AG04449 (cell line): ENCODE data around the gene GGCX.

ENCODE experiments used
- CTCF ChIA-PET: fragments of 350-600 bp; formaldehyde crosslinking; extraction: SDS; loops from one replicate; lab custom pipeline; 2021; ENCODE audit warnings: antibody characterized with exemption; lab: Yijun Ruan, JAX
- POLR2A ChIA-PET: fragments of 400-600, 350-600 bp; formaldehyde crosslinking; extraction: SDS; loops from one replicate; lab custom pipeline; 2020; ENCODE audit warnings: antibody characterized with exemption, inconsistent platforms; lab: Yijun Ruan, JAX
- DNase-seq: peaks from one replicate; pipeline ENCODE4 v3.0.0-alpha.2; 2010; ENCODE audit warnings: low read depth, low spot score
- H3K4me3 ChIP-seq: 2 replicates; pipeline ENCODE4 v1.5.1; 2011; ENCODE audit warnings: low read depth, mild to moderate bottlenecking, control low read depth, low read length
- CTCF ChIP-seq: IDR thresholded peaks from one replicate; pipeline ENCODE4 v1.5.1; 2011; ENCODE audit warnings: mild to moderate bottlenecking, moderate library complexity, low read length, control low read depth, inconsistent platforms; ENCODE audit not compliant: insufficient read depth; ENCODE audit errors: missing control alignments

The GGCX gene

GRCh38 chr2:85524336-85524908, 36.9 kb downstream of the GGCX start:
- ChIA-PET POLR2A (interaction anchor here (0.8 to 2.7 kb wide), 2 partner anchors 14 to 16 kb away, joined by 3 to 12 read pairs; partner anchors contain the start of gene MAT2A), CTCF (interaction anchor here (0.7 to 0.9 kb wide), 2 partner anchors 12 to 28 kb away, joined by 4 read pairs; no protein-coding TSS in a partner anchor)
- no peak for TF ChIP-seq CTCF
- H3K4me3 ChIP-seq: no peak overlapping the region
- no peak for DNase-seq

DNA sequence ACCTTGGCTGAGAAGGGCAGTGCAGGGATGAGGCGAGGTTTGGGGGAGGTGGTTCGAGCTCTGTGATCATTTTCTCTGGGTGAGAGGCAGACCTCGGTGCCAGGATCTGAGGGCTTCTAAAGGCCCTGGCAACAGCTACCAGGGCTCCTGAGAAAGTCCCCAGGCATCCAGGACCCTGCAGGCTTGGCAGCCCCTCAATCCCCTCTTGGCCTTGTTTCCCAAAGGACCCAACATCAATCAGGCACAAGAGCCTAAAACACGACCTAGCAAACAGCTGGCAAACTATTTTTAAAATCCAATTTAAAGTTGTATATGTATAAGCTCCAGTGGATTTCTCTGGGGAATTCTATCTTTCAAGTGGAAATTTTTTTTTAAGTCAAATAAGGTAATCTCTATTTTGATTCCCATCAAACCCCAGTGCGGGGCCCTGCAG, 37.4 kb downstream of the GGCX start:
- DNase-seq: no peak
- ChIA-PET POLR2A (interaction anchor here (2.7 kb wide), 1 partner anchor 15 kb away, joined by 12 read pairs; the partner anchor contains the start of gene MAT2A), CTCF (interaction anchor here (0.7 to 1.0 kb wide), 3 partner anchors 13 to 28 kb away, joined by 3 to 4 read pairs (median 4); no protein-coding TSS in a partner anchor)
- H3K4me3 ChIP-seq: no peak overlapping the region
- TF ChIP-seq CTCF: no peak

DNA sequence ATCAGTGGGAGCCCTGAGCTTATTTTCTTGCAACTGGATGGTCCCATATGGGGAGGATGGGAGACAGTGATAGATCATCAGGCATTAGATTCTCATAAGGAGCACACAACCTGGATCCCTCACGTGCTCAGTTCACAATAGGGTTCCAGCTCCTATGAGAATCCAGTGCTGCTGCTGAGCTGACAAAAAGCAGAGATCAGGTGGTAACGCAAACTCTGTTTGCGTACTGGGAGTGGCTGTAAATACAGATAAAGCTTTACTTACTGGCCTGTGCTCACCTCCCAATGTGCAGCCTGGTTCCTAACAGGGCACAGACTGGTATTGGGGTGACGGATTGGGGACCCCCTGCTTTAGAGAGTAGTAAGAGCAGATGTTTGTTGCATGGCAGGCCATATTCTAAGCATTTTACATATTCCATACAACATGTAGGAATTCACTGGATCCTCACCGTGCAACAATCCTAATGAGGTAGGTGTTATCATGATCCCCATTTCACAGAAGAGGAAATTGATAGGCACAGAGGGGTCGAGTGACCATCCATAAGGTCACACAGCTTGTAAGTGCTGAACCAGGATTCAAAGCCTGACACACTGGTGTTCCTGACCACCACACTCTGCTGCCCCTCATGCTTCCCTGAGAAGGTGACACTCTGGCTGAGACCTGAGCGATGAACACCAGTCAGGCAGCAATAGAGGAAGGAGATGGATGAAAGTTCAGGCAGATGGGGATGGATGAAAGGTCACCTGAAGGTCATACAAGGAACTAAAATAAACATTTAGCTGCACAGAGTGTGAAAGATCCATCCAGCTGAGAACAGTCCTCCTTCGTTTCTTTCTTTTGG, 38.0 kb downstream of the GGCX start:
- DNase-seq: no peak
- POLR2A ChIA-PET: interaction anchor here (2.7 kb wide), 1 partner anchor 16 kb away, joined by 12 read pairs; the partner anchor contains the start of gene MAT2A
- no peak overlapping the region for H3K4me3 ChIP-seq
- CTCF ChIA-PET: interaction anchor here (0.7 to 1.0 kb wide), 2 partner anchors 13 to 17 kb away, joined by 3 to 4 read pairs; no protein-coding TSS in a partner anchor
- TF ChIP-seq CTCF: no peak

- no peak for TF ChIP-seq CTCF
- POLR2A ChIA-PET: interaction anchor here (2.7 kb wide), 1 partner anchor 17 kb away, joined by 12 read pairs; the partner anchor contains the start of gene MAT2A
- DNase-seq: no peak
- H3K4me3 ChIP-seq: no peak overlapping the region
- CTCF ChIA-PET: no interaction called here
Measured at GRCh38 chr2:85522090-85522647, 39.1 kb downstream of the GGCX start.

DNA sequence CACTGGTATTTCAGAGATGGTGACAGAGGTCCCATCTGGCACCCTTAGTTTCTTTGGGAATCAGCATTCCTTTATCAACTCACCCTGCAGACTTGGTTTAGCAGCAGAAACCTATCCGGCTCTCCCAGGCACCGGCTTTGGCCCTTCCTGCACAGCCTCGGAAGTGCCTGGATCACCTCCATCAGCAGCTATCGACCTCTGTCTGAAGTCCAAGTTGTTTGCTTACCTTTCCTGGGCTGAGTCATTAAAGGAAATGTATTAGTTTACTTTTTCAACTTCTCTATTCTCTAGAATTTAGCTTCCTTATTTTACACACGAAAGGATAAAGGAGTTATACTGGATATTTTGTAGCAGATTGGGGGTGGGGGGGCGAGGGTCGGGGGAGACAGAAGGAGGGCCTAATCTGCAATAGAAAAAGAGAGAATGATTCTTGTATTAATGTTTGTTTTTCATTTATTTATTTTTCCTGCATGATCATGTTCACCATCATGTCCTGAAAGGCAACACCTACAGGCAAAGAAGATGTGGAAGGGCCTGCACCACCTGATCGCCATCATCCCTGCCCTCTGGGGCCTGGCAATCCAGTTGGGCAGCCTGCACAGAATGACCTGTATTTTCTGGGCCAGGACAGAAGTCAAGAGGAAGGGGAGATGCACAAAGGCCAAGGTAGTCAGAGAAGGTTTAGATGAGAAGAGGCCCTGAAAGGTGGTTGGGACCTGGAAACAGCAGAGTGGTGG, 44.5 kb downstream of the GGCX start:
- CTCF ChIA-PET: interaction anchor here (0.8 kb wide), 1 partner anchor 9 kb away, joined by 3 read pairs; no protein-coding TSS in a partner anchor
- H3K4me3 ChIP-seq: no peak overlapping the region
- no peak for DNase-seq
- no peak for TF ChIP-seq CTCF
- POLR2A ChIA-PET: no interaction called here
